Upper lobe of left lung (tissue), 4 donors: ENCODE results near the gene IL4R.

ENCODE experiments used
- CTCF ChIP-seq, 6 experiments: fragments of 450-650 bp in 4 of 6; fragments of 200-600 bp in 2 of 6; sonication (generic) in 2 of 6; IDR thresholded peaks; one replicate each; pipeline ENCODE4 v1.5.1; 2016 to 2019; ENCODE audit warnings: antibody characterized with exemption in 6 of 6
- POLR2AphosphoS5 ChIP-seq, 2 donors: sonication (generic); formaldehyde crosslinking; IDR thresholded peaks; one replicate each; pipeline ENCODE4 v1.5.1; 2017; ENCODE audit warnings: antibody characterized with exemption in 2 of 2

GRCh38 chr16:27301236-27301861, 12.4 kb upstream of the IL4R start:
- TF ChIP-seq CTCF (IDR thresholded peaks at IDR 0.05) (no peak), POLR2AphosphoS5 (IDR thresholded peaks at IDR 0.05) (no peak)
